Astrocyte (in vitro differentiated cells and primary cell): ENCODE results near the gene TRAK1. TPM values are rescaled to one million over a fixed set of nuclear protein-coding genes. Genes with fewer than 3 reads are reported as not detected.
A peak's percentile ranks its signal among the peaks of the same experiment; 100 is the strongest.

ENCODE experiments used
- DNase-seq: peaks from one replicate; pipeline ENCODE4 v3.0.0-alpha.2; 2010; ENCODE audit warnings: low read depth
- FAIRE-seq: peaks from 2 replicates; lab custom pipeline; 2011; peaks lifted over from hg19 to GRCh38; lab: Jason Lieb, UNC
- H2AFZ ChIP-seq: 2 replicates; pipeline ENCODE4 v1.6.0; 2012; ENCODE audit warnings: low read depth, low read length, inconsistent platforms
- H3K27ac ChIP-seq: 2 replicates; pipeline ENCODE4 v1.5.1; 2011; ENCODE audit warnings: low read depth, low read length, inconsistent platforms
- H3K27me3 ChIP-seq: 2 replicates; pipeline ENCODE4 v1.6.0; 2011; ENCODE audit warnings: low read length, inconsistent platforms; ENCODE audit not compliant: insufficient read depth
- H3K36me3 ChIP-seq: 2 replicates; pipeline ENCODE4 v1.5.1; 2011; ENCODE audit warnings: low read length, inconsistent platforms; ENCODE audit not compliant: insufficient read depth
- H3K4me1 ChIP-seq: 2 replicates; pipeline ENCODE4 v1.5.1; 2011; ENCODE audit warnings: low read length, inconsistent platforms; ENCODE audit not compliant: insufficient read depth
- H3K4me2 ChIP-seq: 2 replicates; pipeline ENCODE4 v1.6.0; 2012; ENCODE audit warnings: low read length, inconsistent platforms
- H3K4me3 ChIP-seq: 2 replicates; pipeline ENCODE4 v1.5.1; 2011; ENCODE audit warnings: low read depth, mild to moderate bottlenecking, low read length, inconsistent platforms; ENCODE audit not compliant: insufficient read depth
- H3K79me2 ChIP-seq: 2 replicates; pipeline ENCODE4 v1.6.0; 2012; ENCODE audit warnings: mild to moderate bottlenecking, low read length, inconsistent platforms; ENCODE audit not compliant: insufficient read depth
- H3K9ac ChIP-seq: 2 replicates; pipeline ENCODE4 v1.6.0; 2012; ENCODE audit warnings: mild to moderate bottlenecking, low read length, inconsistent platforms
- H3K9me3 ChIP-seq: 2 replicates; pipeline ENCODE4 v1.5.1; 2012; ENCODE audit warnings: low read depth, mild to moderate bottlenecking, low read length, inconsistent platforms; ENCODE audit not compliant: insufficient read depth
- H4K20me1 ChIP-seq: 2 replicates; pipeline ENCODE4 v1.6.0; 2012; ENCODE audit warnings: low read length, inconsistent platforms; ENCODE audit not compliant: insufficient read depth
- H3K27ac Mint-ChIP-seq: one replicate; pipeline ENCODE4 v1.8.0; 2021; ENCODE audit warnings: mild to moderate bottlenecking, mixed read lengths; ENCODE audit not compliant: unreplicated experiment
- H3K27me3 Mint-ChIP-seq: one replicate; pipeline ENCODE4 v1.8.0; 2021; ENCODE audit warnings: low read depth, mixed read lengths; ENCODE audit not compliant: unreplicated experiment
- H3K36me3 Mint-ChIP-seq: one replicate; pipeline ENCODE4 v1.8.0; 2021; ENCODE audit warnings: low read depth, mixed read lengths; ENCODE audit not compliant: unreplicated experiment
- H3K4me1 Mint-ChIP-seq: one replicate; pipeline ENCODE4 v1.8.0; 2021; ENCODE audit warnings: low read depth, mixed read lengths; ENCODE audit not compliant: unreplicated experiment
- H3K4me3 Mint-ChIP-seq: one replicate; pipeline ENCODE4 v1.8.0; 2021; ENCODE audit warnings: mild to moderate bottlenecking, moderate library complexity, mixed read lengths; ENCODE audit not compliant: unreplicated experiment
- H3K9me3 Mint-ChIP-seq: one replicate; pipeline ENCODE4 v1.8.0; 2021; ENCODE audit warnings: mild to moderate bottlenecking, mixed read lengths; ENCODE audit not compliant: unreplicated experiment
- EZH2 ChIP-seq: IDR thresholded peaks from 2 replicates; pipeline ENCODE4 v1.6.1; 2012; ENCODE audit warnings: mild to moderate bottlenecking, low read length, inconsistent platforms; ENCODE audit not compliant: insufficient read depth
- total RNA-seq: library from RNA; stranded (reverse); gene quantifications from 2 replicates; pipeline ENCODE4 v1.2.1, GENCODE V29; 2021
- TF ChIP-seq, protein P1 (sequence below): IDR thresholded peaks from 2 replicates; pipeline ENCODE4 v1.5.1; 2011; ENCODE audit warnings: low read depth, mild to moderate bottlenecking, inconsistent platforms, low read length, moderate library complexity; ENCODE audit not compliant: insufficient read depth

TRAK1 gene
- total RNA-seq, 1 donor from 2014 or later: 56.2 TPM

GRCh38 chr3:42256135-42256819 is 165.1 kb downstream of the TRAK1 start:
- H3K4me1 ChIP-seq: peaks cover 25% of the 10 kb centered on the region
- H3K27me3 Mint-ChIP-seq: peaks cover 9% of the 10 kb centered on the region
- peak overlapping the region; percentile 63 for H3K4me2 ChIP-seq
- H3K36me3 ChIP-seq: no peaks in the 10 kb centered on the region
- FAIRE-seq: peak; percentile 94
- DNase-seq: peak; percentile 82
- H3K9ac ChIP-seq: no peak overlapping the region
- TF ChIP-seq, protein P1, sequence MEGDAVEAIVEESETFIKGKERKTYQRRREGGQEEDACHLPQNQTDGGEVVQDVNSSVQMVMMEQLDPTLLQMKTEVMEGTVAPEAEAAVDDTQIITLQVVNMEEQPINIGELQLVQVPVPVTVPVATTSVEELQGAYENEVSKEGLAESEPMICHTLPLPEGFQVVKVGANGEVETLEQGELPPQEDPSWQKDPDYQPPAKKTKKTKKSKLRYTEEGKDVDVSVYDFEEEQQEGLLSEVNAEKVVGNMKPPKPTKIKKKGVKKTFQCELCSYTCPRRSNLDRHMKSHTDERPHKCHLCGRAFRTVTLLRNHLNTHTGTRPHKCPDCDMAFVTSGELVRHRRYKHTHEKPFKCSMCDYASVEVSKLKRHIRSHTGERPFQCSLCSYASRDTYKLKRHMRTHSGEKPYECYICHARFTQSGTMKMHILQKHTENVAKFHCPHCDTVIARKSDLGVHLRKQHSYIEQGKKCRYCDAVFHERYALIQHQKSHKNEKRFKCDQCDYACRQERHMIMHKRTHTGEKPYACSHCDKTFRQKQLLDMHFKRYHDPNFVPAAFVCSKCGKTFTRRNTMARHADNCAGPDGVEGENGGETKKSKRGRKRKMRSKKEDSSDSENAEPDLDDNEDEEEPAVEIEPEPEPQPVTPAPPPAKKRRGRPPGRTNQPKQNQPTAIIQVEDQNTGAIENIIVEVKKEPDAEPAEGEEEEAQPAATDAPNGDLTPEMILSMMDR: no peak
- TF ChIP-seq EZH2: no peak
- no peaks in the 10 kb centered on the region for H3K9me3 ChIP-seq
- H3K36me3 Mint-ChIP-seq: no peaks in the 10 kb centered on the region
- H3K4me3 ChIP-seq: no peak overlapping the region
- no peak overlapping the region for H3K4me3 Mint-ChIP-seq
- no peaks in the 10 kb centered on the region for H4K20me1 ChIP-seq
- H3K4me1 Mint-ChIP-seq: peaks cover 33% of the 10 kb centered on the region
- H3K27ac Mint-ChIP-seq: no peak overlapping the region
- H2AFZ ChIP-seq: no peak overlapping the region
- no peak overlapping the region for H3K27ac ChIP-seq
- no peaks in the 10 kb centered on the region for H3K79me2 ChIP-seq
- peaks cover 2% of the 10 kb centered on the region for H3K9me3 Mint-ChIP-seq
- no peaks in the 10 kb centered on the region for H3K27me3 ChIP-seq

DNA sequence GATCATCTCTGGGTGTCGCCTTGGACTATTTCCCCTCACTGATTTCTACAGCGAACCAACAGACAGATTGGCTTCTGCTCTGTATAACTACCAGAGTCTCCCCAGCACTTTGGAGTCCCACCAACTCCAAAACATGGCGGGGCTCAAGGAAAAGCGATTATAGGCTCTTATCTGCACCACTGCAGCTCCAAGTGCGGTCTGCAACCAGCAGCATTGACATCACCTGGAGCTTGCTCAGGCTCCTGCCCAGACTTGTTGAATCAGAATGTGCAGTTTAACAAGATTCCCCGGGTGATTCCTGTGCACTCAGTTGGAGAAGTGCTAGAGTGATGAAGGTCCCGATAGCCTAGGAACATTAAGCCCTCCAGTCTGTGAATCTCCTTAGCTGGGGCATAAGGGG is 165.8 kb downstream of the TRAK1 start:
- FAIRE-seq (no peak), DNase-seq (no peak)
- no peak for TF ChIP-seq EZH2
- TF ChIP-seq, protein P1: no peak
- Histone ChIP-seq H3K36me3 (no peaks in the 10 kb centered on the region), H3K4me2 (peak overlapping the region; percentile 63), H3K9me3 (no peaks in the 10 kb centered on the region), H3K27me3 (no peaks in the 10 kb centered on the region), H3K4me1 (peaks cover 25% of the 10 kb centered on the region), H3K4me3 (no peak overlapping the region), H3K27ac (no peak overlapping the region), H4K20me1 (no peaks in the 10 kb centered on the region), H3K79me2 (no peaks in the 10 kb centered on the region), H3K9ac (no peak overlapping the region), H2AFZ (no peak overlapping the region)
- no peak overlapping the region for H3K27ac Mint-ChIP-seq
- peaks cover 6% of the 10 kb centered on the region for H3K27me3 Mint-ChIP-seq
- peaks cover 33% of the 10 kb centered on the region for H3K4me1 Mint-ChIP-seq
- H3K4me3 Mint-ChIP-seq: no peak overlapping the region
- H3K36me3 Mint-ChIP-seq: no peaks in the 10 kb centered on the region
- peaks cover 2% of the 10 kb centered on the region for H3K9me3 Mint-ChIP-seq

DNA sequence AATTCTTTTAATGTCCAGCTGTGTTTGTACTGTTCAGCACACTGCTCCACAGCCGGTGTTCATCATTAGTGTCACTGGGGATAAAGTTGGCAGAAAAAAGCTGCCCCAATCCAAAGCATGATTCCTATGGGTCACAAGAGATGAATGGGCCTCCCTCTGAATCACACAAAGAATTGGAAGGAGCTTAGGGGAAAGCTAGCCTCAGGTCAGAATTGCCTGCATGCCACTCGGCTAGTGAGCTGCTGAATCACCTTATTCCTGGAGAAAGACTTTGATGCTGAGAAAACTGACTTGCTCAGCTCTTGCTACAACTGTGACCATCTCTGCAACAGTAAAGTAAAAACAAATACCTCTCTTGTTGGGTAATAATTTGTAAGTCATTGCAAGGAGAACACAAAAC is 171.4 kb downstream of the TRAK1 start:
- Mint-ChIP-seq H3K36me3 (no peaks in the 10 kb centered on the region), H3K4me3 (no peak overlapping the region), H3K27ac (no peak overlapping the region), H3K4me1 (peaks cover 9% of the 10 kb centered on the region), H3K9me3 (peaks cover 2% of the 10 kb centered on the region), H3K27me3 (peaks cover 28% of the 10 kb centered on the region)
- FAIRE-seq (no peak), DNase-seq (peak; percentile 83)
- Histone ChIP-seq H2AFZ (no peak overlapping the region), H4K20me1 (no peaks in the 10 kb centered on the region), H3K4me1 (peaks cover 14% of the 10 kb centered on the region), H3K27me3 (peaks cover 22% of the 10 kb centered on the region), H3K4me2 (peak overlapping the region; percentile 48), H3K9me3 (no peaks in the 10 kb centered on the region), H3K27ac (no peak overlapping the region), H3K79me2 (no peaks in the 10 kb centered on the region), H3K36me3 (no peaks in the 10 kb centered on the region), H3K4me3 (no peak overlapping the region), H3K9ac (no peak overlapping the region)
- no peak for TF ChIP-seq EZH2
- TF ChIP-seq, protein P1: no peak
